Endothelial cell of umbilical vein (primary cell): ENCODE measurements around the gene ZNF563. TPM values are rescaled to one million over a fixed set of nuclear protein-coding genes. Genes with fewer than 3 reads are reported as not detected.

Experiments used
- BruUV-seq: library from RNA; stranded (reverse); fragments of 400-500 nt; replicated peaks from 2 replicates; lab custom pipeline; 2021; lab: Mats Ljungman, UMichigan
- CTCF ChIA-PET: fragments of 300-600, 350-600 bp; sonication (Branson Sonifier 250); formaldehyde crosslinking; loops from one replicate; lab custom pipeline; 2021; ENCODE audit warnings: antibody characterized with exemption, inconsistent platforms; lab: Charles Lee
- POLR2A ChIA-PET: fragments of 300-600, 350-600 bp; sonication (Branson Sonifier 250); formaldehyde crosslinking; loops from one replicate; lab custom pipeline; 2021; ENCODE audit warnings: antibody characterized with exemption, inconsistent platforms; lab: Charles Lee
- DNase-seq: peaks from one replicate; pipeline ENCODE4 v3.0.0-alpha.2; 2011; ENCODE audit warnings: low read depth, low spot score
- FAIRE-seq: peaks from 2 replicates; lab custom pipeline; 2011; peaks lifted over from hg19 to GRCh38; lab: Jason Lieb, UNC
- H2AFZ ChIP-seq: 2 replicates; pipeline ENCODE4 v1.6.0; 2012; ENCODE audit warnings: low read depth, low read length, control low read depth, inconsistent platforms
- H3K27ac ChIP-seq: 2 replicates; pipeline ENCODE4 v1.5.1; 2011; ENCODE audit warnings: low read depth, mild to moderate bottlenecking, control low read depth, low read length, moderate library complexity; ENCODE audit not compliant: insufficient read depth
- H3K27me3 ChIP-seq, 2 experiments: 2 replicates each; pipeline versions ENCODE4 v1.6.0 to v1.6.1; 2011; ENCODE audit warnings: low read length in 2 of 2, mixed read lengths in 1 of 2; ENCODE audit not compliant: control insufficient read depth in 2 of 2, insufficient read depth in 2 of 2
- H3K36me3 ChIP-seq, 2 experiments: 2 replicates in 1 of 2; 3 replicates in 1 of 2; pipeline ENCODE4 v1.5.1; 2011; ENCODE audit warnings: low read length in 2 of 2, mild to moderate bottlenecking in 1 of 2, moderate library complexity in 1 of 2; ENCODE audit not compliant: control insufficient read depth in 2 of 2, insufficient read depth in 2 of 2; ENCODE audit errors: extremely low read depth in 1 of 2
- H3K4me1 ChIP-seq: 3 replicates; pipeline ENCODE4 v1.5.1; 2011; ENCODE audit warnings: mild to moderate bottlenecking, low read length; ENCODE audit not compliant: control insufficient read depth, insufficient read depth; ENCODE audit errors: extremely low read depth
- H3K4me2 ChIP-seq: 2 replicates; pipeline ENCODE4 v1.6.1; 2011; ENCODE audit warnings: low read length, control low read depth, mixed read lengths; ENCODE audit not compliant: insufficient read depth
- H3K4me3 ChIP-seq, 3 experiments: fragments of 200-600 bp in 1 of 3; sonication (generic), shearing (Covaris generic) in 1 of 3; replicated peaks in 1 of 3; 2 replicates each; pipeline ENCODE4 v1.5.1; 2011 to 2016; ENCODE audit warnings: control low read depth in 3 of 3, low read length in 3 of 3, mild to moderate bottlenecking in 2 of 3, inconsistent platforms in 1 of 3, low read depth in 1 of 3, moderate library complexity in 1 of 3; ENCODE audit not compliant: insufficient read depth in 1 of 3
- H3K79me2 ChIP-seq: 2 replicates; pipeline ENCODE4 v1.6.0; 2012; ENCODE audit warnings: low read length, inconsistent platforms; ENCODE audit not compliant: control insufficient read depth, insufficient read depth
- H3K9ac ChIP-seq: replicated peaks from 2 replicates; pipeline ENCODE3; 2011; ENCODE audit warnings: low read length, control low read depth; ENCODE audit not compliant: insufficient read depth; ENCODE audit errors: extremely low read depth
- H3K9me1 ChIP-seq: replicated peaks from 3 replicates; pipeline ENCODE4 v1.6.0; 2011; ENCODE audit warnings: mild to moderate bottlenecking, low read length; ENCODE audit not compliant: control insufficient read depth, insufficient read depth; ENCODE audit errors: extremely low read depth
- H3K9me3 ChIP-seq: replicated peaks from 2 replicates; pipeline ENCODE4 v1.5.1; 2012; ENCODE audit warnings: low read length, inconsistent platforms; ENCODE audit not compliant: control insufficient read depth, insufficient read depth
- H4K20me1 ChIP-seq: replicated peaks from 2 replicates; pipeline ENCODE3; 2011; ENCODE audit warnings: mild to moderate bottlenecking, low read length; ENCODE audit not compliant: control insufficient read depth, insufficient read depth; ENCODE audit errors: extremely low read depth
- EZH2 ChIP-seq: IDR thresholded peaks from 2 replicates; pipeline ENCODE4 v1.6.1; 2012; ENCODE audit warnings: borderline replicate concordance, low read depth, mild to moderate bottlenecking, moderate library complexity, low read length, inconsistent platforms; ENCODE audit not compliant: severe bottlenecking
- FOS ChIP-seq: IDR thresholded peaks from 2 replicates; pipeline ENCODE4 v1.6.1; 2011; ENCODE audit warnings: mild to moderate bottlenecking, low read length, moderate library complexity, borderline replicate concordance; ENCODE audit not compliant: insufficient read depth
- GATA2 ChIP-seq: IDR thresholded peaks from 2 replicates; pipeline ENCODE4 v1.7.0; 2011; ENCODE audit warnings: low read depth, mild to moderate bottlenecking, moderate library complexity, mixed read lengths, low read length; ENCODE audit not compliant: insufficient read length, insufficient read depth
- JUN ChIP-seq: IDR thresholded peaks from 2 replicates; pipeline ENCODE4 v1.6.1; 2011; ENCODE audit warnings: borderline replicate concordance, low read depth; ENCODE audit not compliant: insufficient read length, insufficient read depth
- MYC ChIP-seq: IDR thresholded peaks from one replicate; pipeline ENCODE4 v1.6.1; 2011; ENCODE audit warnings: mild to moderate bottlenecking, low read depth, low read length
- POLR2A ChIP-seq: IDR thresholded peaks from 2 replicates; pipeline ENCODE4 v1.6.1; 2012; ENCODE audit warnings: low read depth, mild to moderate bottlenecking, control low read depth, low read length
- POLR2AphosphoS5 ChIP-seq: IDR thresholded peaks from 2 replicates; pipeline ENCODE4 v1.6.1; 2012; ENCODE audit warnings: low read depth, mild to moderate bottlenecking, control low read depth, low read length, moderate library complexity; ENCODE audit not compliant: insufficient read depth
- dilution Hi-C: fragments of 300-500 bp; cut with MboI; formaldehyde crosslinking; loops from one replicate; pipeline ENCODE4 v1.15.0; 2019; ENCODE audit warnings: low sequenced_read_pairs; ENCODE audit not compliant: extremely low pct_ligation_motif_present
- intact Hi-C: fragments of 100-400 bp; cut with micrococcal nuclease; formaldehyde crosslinking; loops from one replicate; pipeline ENCODE4 v1.10.0; 2022
- polyA plus RNA-seq, 4 experiments: library from polyadenylated mRNA; depleted of rRNA in 3 of 4; stranded (reverse) in 3 of 4; unstranded in 1 of 4; fragments of >200 nt; gene quantifications; 2 replicates each; pipeline versions ENCODE4 v1.2.1 to v1.2.3, GENCODE V29; 2011 to 2012; ENCODE audit warnings: missing spikeins in 1 of 4
- total RNA-seq: library from RNA; stranded (reverse); gene quantifications from 2 replicates; pipeline ENCODE4 v1.2.3, GENCODE V29; 2021
- TF ChIP-seq, protein P1 (sequence below): IDR thresholded peaks from 2 replicates; pipeline ENCODE4 v1.6.1; 2011; ENCODE audit not compliant: insufficient read depth, insufficient read length
- TF ChIP-seq, protein P2 (sequence below), 2 donors: IDR thresholded peaks; 1 replicate in 1 of 2; 2 replicates in 1 of 2; pipeline ENCODE4 v1.5.1; 2011; ENCODE audit warnings: low read length in 2 of 2, mild to moderate bottlenecking in 2 of 2, moderate library complexity in 2 of 2, control low read depth in 1 of 2, inconsistent platforms in 1 of 2, low read depth in 1 of 2; ENCODE audit not compliant: insufficient read depth in 1 of 2; ENCODE audit errors: extremely low read depth in 1 of 2

Gene ZNF563
- total and polyA plus RNA-seq, 2 donors (not counting 3 experiments of a cell fraction or from before 2014, with no cell fraction given) = 0.35 to 1.1 TPM

DNA sequence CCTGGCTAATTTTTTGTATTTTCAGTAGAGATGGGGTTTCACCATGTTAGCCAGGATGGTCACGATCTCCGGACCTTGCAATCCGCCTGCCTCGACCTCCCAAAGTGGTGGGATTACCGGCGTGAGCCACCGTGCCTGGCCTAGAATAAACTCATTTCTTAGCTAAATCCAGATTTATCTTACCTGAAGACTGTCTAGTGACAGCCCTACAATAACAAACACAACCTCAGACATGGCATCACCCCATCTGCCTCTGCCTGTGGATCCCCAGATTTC, 43.7 kb downstream of the ZNF563 start:
- no peaks in the 10 kb centered on the region for H3K36me3 ChIP-seq
- no peak overlapping the region for H3K27ac ChIP-seq
- no TSS peak for BruUV-seq
- ChIA-PET CTCF (no interaction called here), POLR2A (no interaction called here)
- DNase-seq = no peak
- no peaks in the 10 kb centered on the region for H4K20me1 ChIP-seq
- H3K27me3 ChIP-seq = no peaks in the 10 kb centered on the region
- no peak overlapping the region for H3K9ac ChIP-seq
- TF ChIP-seq EZH2 = no peak
- no peak for TF ChIP-seq FOS
- TF ChIP-seq POLR2AphosphoS5 = no peak
- TF ChIP-seq GATA2 = no peak
- TF ChIP-seq, protein P1, sequence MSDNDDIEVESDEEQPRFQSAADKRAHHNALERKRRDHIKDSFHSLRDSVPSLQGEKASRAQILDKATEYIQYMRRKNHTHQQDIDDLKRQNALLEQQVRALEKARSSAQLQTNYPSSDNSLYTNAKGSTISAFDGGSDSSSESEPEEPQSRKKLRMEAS = no peak
- TF ChIP-seq MYC = no peak
- TF ChIP-seq, protein P2, sequence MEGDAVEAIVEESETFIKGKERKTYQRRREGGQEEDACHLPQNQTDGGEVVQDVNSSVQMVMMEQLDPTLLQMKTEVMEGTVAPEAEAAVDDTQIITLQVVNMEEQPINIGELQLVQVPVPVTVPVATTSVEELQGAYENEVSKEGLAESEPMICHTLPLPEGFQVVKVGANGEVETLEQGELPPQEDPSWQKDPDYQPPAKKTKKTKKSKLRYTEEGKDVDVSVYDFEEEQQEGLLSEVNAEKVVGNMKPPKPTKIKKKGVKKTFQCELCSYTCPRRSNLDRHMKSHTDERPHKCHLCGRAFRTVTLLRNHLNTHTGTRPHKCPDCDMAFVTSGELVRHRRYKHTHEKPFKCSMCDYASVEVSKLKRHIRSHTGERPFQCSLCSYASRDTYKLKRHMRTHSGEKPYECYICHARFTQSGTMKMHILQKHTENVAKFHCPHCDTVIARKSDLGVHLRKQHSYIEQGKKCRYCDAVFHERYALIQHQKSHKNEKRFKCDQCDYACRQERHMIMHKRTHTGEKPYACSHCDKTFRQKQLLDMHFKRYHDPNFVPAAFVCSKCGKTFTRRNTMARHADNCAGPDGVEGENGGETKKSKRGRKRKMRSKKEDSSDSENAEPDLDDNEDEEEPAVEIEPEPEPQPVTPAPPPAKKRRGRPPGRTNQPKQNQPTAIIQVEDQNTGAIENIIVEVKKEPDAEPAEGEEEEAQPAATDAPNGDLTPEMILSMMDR (IDR thresholded peaks at IDR 0.05; ENCODE audit: extremely low read depth in 1 of 2, insufficient read depth in 1 of 2, low read depth in 1 of 2, low read length in 2 of 2) = no peak
- no peak for TF ChIP-seq JUN
- TF ChIP-seq POLR2A = no peak
- intact Hi-C loops = no loop called here
- peaks cover 3% of the 10 kb centered on the region for H3K4me1 ChIP-seq
- no peak overlapping the region for H3K4me3 ChIP-seq
- no peaks in the 10 kb centered on the region for H3K9me3 ChIP-seq
- H3K4me2 ChIP-seq = no peak overlapping the region
- FAIRE-seq = no peak
- dilution Hi-C loops = no loop called here
- H3K9me1 ChIP-seq = no peaks in the 10 kb centered on the region
- H2AFZ ChIP-seq = no peak overlapping the region
- peaks cover 9% of the 10 kb centered on the region for H3K79me2 ChIP-seq
